ENCODE data around the gene EPHA7. TPM values are rescaled to one million over a fixed set of nuclear protein-coding genes. Genes with fewer than 3 reads are reported as not detected.

The EPHA7 gene
- total and polyA plus RNA-seq, 7 donors: 0.01 to 0.75 (median 0.10) TPM

- WGBS, 3 donors: 78 to 82% (median 81%) methylated on average over 2 of the region's 2 CpGs
- ATAC-seq: no peak
These were observed 124.5 kb downstream of the EPHA7 start for GRCh38 chr6:93294879-93295278.

GRCh38 chr6:93293872-93294271 is 125.5 kb downstream of the EPHA7 start:
- DNase-seq (no peak), ATAC-seq (no peak)
- Histone ChIP-seq H3K27ac (no peak overlapping the region), H3K9me3 (no peaks in the 10 kb centered on the region), H3K36me3 (ENCODE audit: insufficient read depth in 1 of 2, low read depth in 1 of 2) (no peaks in the 10 kb centered on the region), H3K27me3 (ENCODE audit: insufficient read depth in 3 of 3, low read length in 2 of 3) (no peaks in the 10 kb centered on the region), H3K4me3 (no peak overlapping the region), H3K4me1 (no peaks in the 10 kb centered on the region)
- WGBS, 3 donors: 75 to 83% (median 77%) methylated on average over 6 of the region's 6 CpGs
- TF ChIP-seq, protein P1, sequence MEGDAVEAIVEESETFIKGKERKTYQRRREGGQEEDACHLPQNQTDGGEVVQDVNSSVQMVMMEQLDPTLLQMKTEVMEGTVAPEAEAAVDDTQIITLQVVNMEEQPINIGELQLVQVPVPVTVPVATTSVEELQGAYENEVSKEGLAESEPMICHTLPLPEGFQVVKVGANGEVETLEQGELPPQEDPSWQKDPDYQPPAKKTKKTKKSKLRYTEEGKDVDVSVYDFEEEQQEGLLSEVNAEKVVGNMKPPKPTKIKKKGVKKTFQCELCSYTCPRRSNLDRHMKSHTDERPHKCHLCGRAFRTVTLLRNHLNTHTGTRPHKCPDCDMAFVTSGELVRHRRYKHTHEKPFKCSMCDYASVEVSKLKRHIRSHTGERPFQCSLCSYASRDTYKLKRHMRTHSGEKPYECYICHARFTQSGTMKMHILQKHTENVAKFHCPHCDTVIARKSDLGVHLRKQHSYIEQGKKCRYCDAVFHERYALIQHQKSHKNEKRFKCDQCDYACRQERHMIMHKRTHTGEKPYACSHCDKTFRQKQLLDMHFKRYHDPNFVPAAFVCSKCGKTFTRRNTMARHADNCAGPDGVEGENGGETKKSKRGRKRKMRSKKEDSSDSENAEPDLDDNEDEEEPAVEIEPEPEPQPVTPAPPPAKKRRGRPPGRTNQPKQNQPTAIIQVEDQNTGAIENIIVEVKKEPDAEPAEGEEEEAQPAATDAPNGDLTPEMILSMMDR (IDR thresholded peaks at IDR 0.05): no peak
- intact Hi-C loops (cut with DNase I): no loop called here

More at GRCh38 chr6:93294879-93295278, 124.5 kb downstream of the EPHA7 start:
- Histone ChIP-seq H3K9me3 (no peaks in the 10 kb centered on the region), H3K4me3 (no peak overlapping the region), H3K36me3 (ENCODE audit: insufficient read depth in 1 of 2, low read depth in 1 of 2) (no peaks in the 10 kb centered on the region), H3K4me1 (no peaks in the 10 kb centered on the region), H3K27me3 (ENCODE audit: insufficient read depth in 3 of 3, low read length in 2 of 3) (no peaks in the 10 kb centered on the region), H3K27ac (no peak overlapping the region)
- intact Hi-C loops (cut with DNase I): no loop called here
- TF ChIP-seq, protein P1 (IDR thresholded peaks at IDR 0.05): no peak
- DNase-seq: no peak

DNA sequence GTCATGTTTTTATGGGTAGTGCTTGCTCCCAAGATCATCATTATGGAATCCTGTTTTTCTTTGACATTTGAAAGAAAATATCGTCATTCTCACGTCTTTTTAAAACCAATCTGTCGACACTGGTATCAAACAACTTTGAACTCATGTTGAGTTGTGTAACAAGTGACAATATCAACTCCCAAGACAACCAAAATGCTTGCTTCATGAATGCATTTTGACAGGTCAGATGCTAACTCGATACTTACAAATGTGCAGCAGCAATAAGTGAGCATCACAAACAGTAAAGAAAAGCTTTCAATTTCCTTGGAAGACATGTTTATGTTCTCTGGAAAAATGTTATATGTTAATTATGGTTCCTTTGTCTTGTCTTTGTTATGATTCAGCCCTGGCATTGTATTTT is 125.9 kb downstream of the EPHA7 start:
- TF ChIP-seq, protein P1 (IDR thresholded peaks at IDR 0.05): no peak

GRCh38 chr6:93282521-93283031 is 136.8 kb downstream of the EPHA7 start:
- ATAC-seq: no peak
- no peak overlapping the region for H3K27ac ChIP-seq
- peak; percentile 6 to 34 for DNase-seq
- 93 to 98% (median 96%) methylated on average over 17 to 28 of the region's 28 CpGs for WGBS, 3 donors
- H3K9me3 ChIP-seq: no peaks in the 10 kb centered on the region
- no peak overlapping the region for H3K4me3 ChIP-seq
- no peaks in the 10 kb centered on the region for H3K36me3 ChIP-seq (ENCODE audit: insufficient read depth in 1 of 2, low read depth in 1 of 2)
- no peaks in the 10 kb centered on the region for H3K4me1 ChIP-seq
- intact Hi-C loops (cut with DNase I): loop anchor here in 1 of 2 donors (10.0 kb wide), 1 partner anchor 1152 kb away; no protein-coding TSS in a partner anchor
- TF ChIP-seq, protein P1 (IDR thresholded peaks at IDR 0.05): no peak
- no peaks in the 10 kb centered on the region for H3K27me3 ChIP-seq (ENCODE audit: insufficient read depth in 3 of 3, low read length in 2 of 3)

More for the DNA sequence above, 125.9 kb downstream of the EPHA7 start:
- Histone ChIP-seq H3K9me3 (no peaks in the 10 kb centered on the region), H3K27me3 (ENCODE audit: insufficient read depth in 3 of 3, low read length in 2 of 3) (no peaks in the 10 kb centered on the region), H3K4me3 (no peak overlapping the region), H3K36me3 (ENCODE audit: insufficient read depth in 1 of 2, low read depth in 1 of 2) (no peaks in the 10 kb centered on the region), H3K4me1 (no peaks in the 10 kb centered on the region), H3K27ac (no peak overlapping the region)
- WGBS, 3 donors: 69 to 78% (median 77%) methylated on average over 4 of the region's 4 CpGs
- intact Hi-C loops (cut with DNase I): no loop called here
- no peak for ATAC-seq
- no peak for DNase-seq

GRCh38 chr6:93278241-93278640 is 141.1 kb downstream of the EPHA7 start:
- intact Hi-C loops (cut with DNase I): no loop called here
- TF ChIP-seq, protein P1 (IDR thresholded peaks at IDR 0.05): no peak
- Histone ChIP-seq H3K4me3 (no peak overlapping the region), H3K9me3 (no peaks in the 10 kb centered on the region), H3K27ac (no peak overlapping the region), H3K27me3 (ENCODE audit: insufficient read depth in 3 of 3, low read length in 2 of 3) (no peaks in the 10 kb centered on the region), H3K4me1 (no peaks in the 10 kb centered on the region), H3K36me3 (ENCODE audit: insufficient read depth in 1 of 2, low read depth in 1 of 2) (no peaks in the 10 kb centered on the region)
- no peak for ATAC-seq
- no peak for DNase-seq
